ACHN (cell line): ENCODE measurements around the gene SIRPA.

Experiments
- DNase-seq: peaks from one replicate; pipeline ENCODE4 v3.0.0-alpha.2; 2015
- in situ Hi-C: cut with HindIII; loops from 2 replicates; pipeline ENCODE4 v1.10.0; 2017; ENCODE audit warnings: low sequenced_read_pairs, low pct_ligation_motif_present, low pct_unique_long_range_greater_than_20kb

The SIRPA gene

GRCh38 chr20:1882026-1882425 is 13.2 kb upstream of the SIRPA start:
- no peak for DNase-seq
- in situ Hi-C loops, result no loop called here

- in situ Hi-C loops, result no loop called here
- DNase-seq, result no peak
These were observed 11.2 kb upstream of the SIRPA start for GRCh38 chr20:1883986-1884385.

- no peak for DNase-seq
- in situ Hi-C loops, result no loop called here
These were observed 10.0 kb upstream of the SIRPA start for GRCh38 chr20:1885254-1885653.

GRCh38 chr20:1885940-1886693 is 9.1 kb upstream of the SIRPA start:
- in situ Hi-C loops, result no loop called here
- DNase-seq, result no peak

GRCh38 chr20:1887321-1887720 is 7.9 kb upstream of the SIRPA start:
- in situ Hi-C loops, result no loop called here

GRCh38 chr20:1887756-1888155 is 7.5 kb upstream of the SIRPA start:
- DNase-seq, result no peak
- in situ Hi-C loops, result no loop called here

More at GRCh38 chr20:1887321-1887720, 7.9 kb upstream of the SIRPA start:
- no peak for DNase-seq

GRCh38 chr20:1888796-1889463 is 6.3 kb upstream of the SIRPA start:
- in situ Hi-C loops, result no loop called here
- DNase-seq, result no peak

- DNase-seq, result no peak
- in situ Hi-C loops, result no loop called here
These were observed 4.5 kb upstream of the SIRPA start for GRCh38 chr20:1890469-1891262.

- in situ Hi-C loops, result no loop called here
- no peak for DNase-seq
These were observed 3.7 kb upstream of the SIRPA start for GRCh38 chr20:1891263-1892118.

GRCh38 chr20:1892119-1892385 is 3.2 kb upstream of the SIRPA start:
- in situ Hi-C loops, result no loop called here
- no peak for DNase-seq

- no peak for DNase-seq
- in situ Hi-C loops, result no loop called here
These were observed 1.3 kb upstream of the SIRPA start for GRCh38 chr20:1893721-1894470.

- DNase-seq, result peak; percentile 39
- in situ Hi-C loops, result no loop called here
These were observed 696 bp upstream of the SIRPA start for GRCh38 chr20:1894471-1894950.

GRCh38 chr20:1895674-1896483 is 672 bp downstream of the SIRPA start:
- DNase-seq, result no peak
- in situ Hi-C loops, result no loop called here

GRCh38 chr20:1896484-1897258 is 1.5 kb downstream of the SIRPA start:
- in situ Hi-C loops, result no loop called here

GRCh38 chr20:1897541-1897940 is 2.3 kb downstream of the SIRPA start:
- in situ Hi-C loops, result no loop called here
- DNase-seq, result no peak

More at GRCh38 chr20:1896484-1897258, 1.5 kb downstream of the SIRPA start:
- no peak for DNase-seq

- DNase-seq, result no peak
- in situ Hi-C loops, result no loop called here
These were observed 2.8 kb downstream of the SIRPA start for GRCh38 chr20:1897965-1898464.
